ENCODE results near the gene GALNT13. TPM values are rescaled to one million over a fixed set of nuclear protein-coding genes. Genes with fewer than 3 reads are reported as not detected.

The GALNT13 gene
- total RNA-seq, 1 donor: 0.36 TPM

GRCh38 chr2:154457286-154457685 lies 585.6 kb downstream of the GALNT13 start:
- H3K27ac ChIP-seq (ENCODE audit: low read depth, low read length): no peak overlapping the region
- H3K4me1 ChIP-seq (ENCODE audit: insufficient read depth, low read length): no peaks in the 10 kb centered on the region
- H3K36me3 ChIP-seq (ENCODE audit: insufficient read depth, low read length): no peaks in the 10 kb centered on the region
- H2AFZ ChIP-seq (ENCODE audit: low read length): no peak overlapping the region
- no peaks in the 10 kb centered on the region for H4K20me1 ChIP-seq (ENCODE audit: insufficient read depth, low read length)
- no peaks in the 10 kb centered on the region for H3K79me2 ChIP-seq (ENCODE audit: insufficient read depth, low read length)
- H3K4me2 ChIP-seq (ENCODE audit: insufficient read depth, low read length): no peak overlapping the region
- no peak for DNase-seq (ENCODE audit: insufficient read length, low spot score, missing footprints)
- H3K4me3 ChIP-seq (ENCODE audit: insufficient read depth, low read length): no peak overlapping the region
- H3K9me3 ChIP-seq (ENCODE audit: low read depth, low read length): no peaks in the 10 kb centered on the region
- TF ChIP-seq, protein P1, sequence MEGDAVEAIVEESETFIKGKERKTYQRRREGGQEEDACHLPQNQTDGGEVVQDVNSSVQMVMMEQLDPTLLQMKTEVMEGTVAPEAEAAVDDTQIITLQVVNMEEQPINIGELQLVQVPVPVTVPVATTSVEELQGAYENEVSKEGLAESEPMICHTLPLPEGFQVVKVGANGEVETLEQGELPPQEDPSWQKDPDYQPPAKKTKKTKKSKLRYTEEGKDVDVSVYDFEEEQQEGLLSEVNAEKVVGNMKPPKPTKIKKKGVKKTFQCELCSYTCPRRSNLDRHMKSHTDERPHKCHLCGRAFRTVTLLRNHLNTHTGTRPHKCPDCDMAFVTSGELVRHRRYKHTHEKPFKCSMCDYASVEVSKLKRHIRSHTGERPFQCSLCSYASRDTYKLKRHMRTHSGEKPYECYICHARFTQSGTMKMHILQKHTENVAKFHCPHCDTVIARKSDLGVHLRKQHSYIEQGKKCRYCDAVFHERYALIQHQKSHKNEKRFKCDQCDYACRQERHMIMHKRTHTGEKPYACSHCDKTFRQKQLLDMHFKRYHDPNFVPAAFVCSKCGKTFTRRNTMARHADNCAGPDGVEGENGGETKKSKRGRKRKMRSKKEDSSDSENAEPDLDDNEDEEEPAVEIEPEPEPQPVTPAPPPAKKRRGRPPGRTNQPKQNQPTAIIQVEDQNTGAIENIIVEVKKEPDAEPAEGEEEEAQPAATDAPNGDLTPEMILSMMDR (IDR thresholded peaks at IDR 0.05; ENCODE audit: extremely low read depth, low read depth, low read length): no peak
- H3K27me3 ChIP-seq (ENCODE audit: insufficient read depth, low read length): no peaks in the 10 kb centered on the region

- H3K4me2 ChIP-seq (ENCODE audit: insufficient read depth, low read length): no peak overlapping the region
- H3K4me3 ChIP-seq (ENCODE audit: insufficient read depth, low read length): no peak overlapping the region
- no peak for DNase-seq (ENCODE audit: insufficient read length, low spot score, missing footprints)
- no peaks in the 10 kb centered on the region for H4K20me1 ChIP-seq (ENCODE audit: insufficient read depth, low read length)
- no peaks in the 10 kb centered on the region for H3K27me3 ChIP-seq (ENCODE audit: insufficient read depth, low read length)
- no peak overlapping the region for H3K27ac ChIP-seq (ENCODE audit: low read depth, low read length)
- no peaks in the 10 kb centered on the region for H3K9me3 ChIP-seq (ENCODE audit: low read depth, low read length)
- H2AFZ ChIP-seq (ENCODE audit: low read length): no peak overlapping the region
- H3K4me1 ChIP-seq (ENCODE audit: insufficient read depth, low read length): no peaks in the 10 kb centered on the region
- TF ChIP-seq, protein P1 (IDR thresholded peaks at IDR 0.05; ENCODE audit: extremely low read depth, low read depth, low read length): no peak
- no peaks in the 10 kb centered on the region for H3K79me2 ChIP-seq (ENCODE audit: insufficient read depth, low read length)
- H3K36me3 ChIP-seq (ENCODE audit: insufficient read depth, low read length): no peaks in the 10 kb centered on the region
Measured at GRCh38 chr2:154459286-154459685, 587.6 kb downstream of the GALNT13 start.

- Histone ChIP-seq H3K4me2 (ENCODE audit: insufficient read depth, low read length) (no peak overlapping the region), H3K79me2 (ENCODE audit: insufficient read depth, low read length) (no peaks in the 10 kb centered on the region), H3K27me3 (ENCODE audit: insufficient read depth, low read length) (no peaks in the 10 kb centered on the region), H3K36me3 (ENCODE audit: insufficient read depth, low read length) (no peaks in the 10 kb centered on the region), H4K20me1 (ENCODE audit: insufficient read depth, low read length) (no peaks in the 10 kb centered on the region), H3K4me1 (ENCODE audit: insufficient read depth, low read length) (no peaks in the 10 kb centered on the region), H3K9me3 (ENCODE audit: low read depth, low read length) (no peaks in the 10 kb centered on the region), H3K4me3 (ENCODE audit: insufficient read depth, low read length) (no peak overlapping the region), H2AFZ (ENCODE audit: low read length) (no peak overlapping the region), H3K27ac (ENCODE audit: low read depth, low read length) (no peak overlapping the region)
- TF ChIP-seq, protein P1 (IDR thresholded peaks at IDR 0.05; ENCODE audit: extremely low read depth, low read depth, low read length): no peak
- DNase-seq (ENCODE audit: insufficient read length, low spot score, missing footprints): no peak
Measured at GRCh38 chr2:154462634-154463033, 590.9 kb downstream of the GALNT13 start.

DNA sequence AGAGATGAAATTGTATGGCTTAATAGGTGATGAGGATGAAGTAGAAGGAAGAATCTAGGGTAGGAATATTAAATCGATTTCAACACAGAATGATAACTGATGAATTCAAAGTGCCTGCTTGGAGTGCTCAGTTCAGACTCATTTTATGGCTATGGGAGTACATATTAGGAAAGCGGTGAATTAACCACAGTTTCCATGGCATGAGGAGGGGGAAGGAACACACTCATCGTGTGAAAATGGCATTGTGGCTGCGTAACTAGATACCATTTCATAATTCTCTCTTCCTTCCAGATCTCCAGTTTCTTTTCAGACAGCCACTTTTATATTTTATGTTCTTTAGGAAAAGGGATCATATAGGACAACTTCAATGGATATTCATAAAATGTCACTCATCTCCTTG lies 594.5 kb downstream of the GALNT13 start:
- H3K27ac ChIP-seq (ENCODE audit: low read depth, low read length): no peak overlapping the region
- no peak for DNase-seq (ENCODE audit: insufficient read length, low spot score, missing footprints)
- TF ChIP-seq, protein P1 (IDR thresholded peaks at IDR 0.05; ENCODE audit: extremely low read depth, low read depth, low read length): no peak

More for the DNA sequence above, 594.5 kb downstream of the GALNT13 start:
- H3K36me3 ChIP-seq (ENCODE audit: insufficient read depth, low read length): no peaks in the 10 kb centered on the region
- H3K4me1 ChIP-seq (ENCODE audit: insufficient read depth, low read length): no peaks in the 10 kb centered on the region
- H3K79me2 ChIP-seq (ENCODE audit: insufficient read depth, low read length): no peaks in the 10 kb centered on the region
- H4K20me1 ChIP-seq (ENCODE audit: insufficient read depth, low read length): no peaks in the 10 kb centered on the region
- H3K27me3 ChIP-seq (ENCODE audit: insufficient read depth, low read length): no peaks in the 10 kb centered on the region
- no peak overlapping the region for H3K4me3 ChIP-seq (ENCODE audit: insufficient read depth, low read length)
- H3K9me3 ChIP-seq (ENCODE audit: low read depth, low read length): peaks cover 2% of the 10 kb centered on the region
- H2AFZ ChIP-seq (ENCODE audit: low read length): no peak overlapping the region
- no peak overlapping the region for H3K4me2 ChIP-seq (ENCODE audit: insufficient read depth, low read length)
